OCI-LY1 (cell line): ENCODE measurements around the gene CDC23.

Experiments used
- H2AFZ ChIP-seq: fragments of 200-600 bp; sonication (generic), shearing (Covaris generic); 2 replicates; pipeline ENCODE4 v1.6.0; 2014; ENCODE audit warnings: antibody characterized with exemption, mild to moderate bottlenecking, low read length
- H3F3A ChIP-seq: fragments of 200-600 bp; sonication (generic), shearing (Covaris generic); 2 replicates; pipeline ENCODE4 v1.6.0; 2014; ENCODE audit warnings: mild to moderate bottlenecking, antibody characterized with exemption, low read length, moderate library complexity; ENCODE audit not compliant: insufficient read depth
- H3K27ac ChIP-seq: fragments of 200-600 bp; sonication (generic); 2 replicates; pipeline ENCODE4 v1.5.1; 2014; ENCODE audit warnings: low read length, mixed run types, mild to moderate bottlenecking, low read depth; ENCODE audit not compliant: poor library complexity, severe bottlenecking
- H3K27me3 ChIP-seq: fragments of 200-600 bp; sonication (generic); 2 replicates; pipeline ENCODE4 v1.6.0; 2014; ENCODE audit warnings: antibody characterized with exemption, mild to moderate bottlenecking, low read length, moderate library complexity; ENCODE audit not compliant: insufficient read depth
- H3K36me3 ChIP-seq: fragments of 200-600 bp; sonication (generic); 2 replicates; pipeline ENCODE4 v1.6.1; 2014; ENCODE audit warnings: mild to moderate bottlenecking, antibody characterized with exemption, low read length, moderate library complexity, mixed read lengths; ENCODE audit not compliant: insufficient read depth
- H3K4me1 ChIP-seq: fragments of 200-600 bp; sonication (generic); 2 replicates; pipeline ENCODE4 v1.5.1; 2014; ENCODE audit warnings: mild to moderate bottlenecking, low read length, moderate library complexity; ENCODE audit not compliant: insufficient read depth, severe bottlenecking
- H3K4me2 ChIP-seq: fragments of 200-600 bp; sonication (generic), shearing (Covaris generic); 2 replicates; pipeline ENCODE4 v1.6.1; 2014; ENCODE audit warnings: low read length
- H3K4me3 ChIP-seq: fragments of 200-600 bp; sonication (generic); 2 replicates; pipeline ENCODE4 v1.5.1; 2014; ENCODE audit warnings: low read length, low read depth, mild to moderate bottlenecking, mixed read lengths; ENCODE audit not compliant: poor library complexity, severe bottlenecking
- H3K79me2 ChIP-seq: fragments of 200-600 bp; shearing (Covaris generic); 2 replicates; pipeline ENCODE4 v1.6.1; 2016; ENCODE audit warnings: mixed run types, low read length, mixed read lengths; ENCODE audit not compliant: insufficient read depth
- H3K9ac ChIP-seq: fragments of 200-600 bp; sonication (generic), shearing (Covaris generic); 2 replicates; pipeline ENCODE4 v1.6.1; 2014; ENCODE audit warnings: mild to moderate bottlenecking, low read length, mixed read lengths
- H3K9me2 ChIP-seq: fragments of 200-600 bp; sonication (generic), shearing (Covaris generic); 2 replicates; pipeline ENCODE4 v1.6.1; 2014; ENCODE audit warnings: low read depth, mild to moderate bottlenecking, low read length, mixed read lengths
- H3K9me3 ChIP-seq: fragments of 200-600 bp; shearing (Covaris generic); 2 replicates; pipeline ENCODE4 v1.6.1; 2014; ENCODE audit warnings: low read length, mixed read lengths
- H4K20me1 ChIP-seq: fragments of 200-600 bp; sonication (generic), shearing (Covaris generic); 2 replicates; pipeline ENCODE4 v1.6.0; 2016; ENCODE audit warnings: mild to moderate bottlenecking, low read length; ENCODE audit not compliant: insufficient read depth
- CTCF ChIP-seq: fragments of 200-600 bp; sonication (generic), shearing (Covaris generic); IDR thresholded peaks from 2 replicates; pipeline ENCODE4 v1.5.1; 2017; ENCODE audit warnings: mild to moderate bottlenecking, antibody characterized with exemption, low read length, moderate library complexity, mixed read lengths
- EZH2 ChIP-seq: fragments of 200-600 bp; sonication (generic), shearing (Covaris generic); IDR thresholded peaks from 2 replicates; pipeline ENCODE4 v1.8.0; 2017; ENCODE audit warnings: borderline replicate concordance, mixed run types, mild to moderate bottlenecking, antibody characterized with exemption, low read length, moderate library complexity, mixed read lengths

CDC23 gene

GRCh38 chr5:138138949-138139780, 74.0 kb downstream of the CDC23 start, which contains the start of gene NME5:
Gene NME5, minus strand, starts transcription at chr5:138139428. Its CDS starts 648 bp downstream, at chr5:138138780.
- H3K4me1 ChIP-seq: peaks cover 10% of the 10 kb centered on the region
- no peaks in the 10 kb centered on the region for H3F3A ChIP-seq
- no peaks in the 10 kb centered on the region for H3K9me2 ChIP-seq
- H2AFZ ChIP-seq: no peak within 1 kb of the TSS
- H3K9ac ChIP-seq: no peak within 1 kb of the TSS
- no peak within 1 kb of the TSS for H3K27ac ChIP-seq
- H3K4me2 ChIP-seq: peak within 1 kb of the TSS; percentile 58
- H4K20me1 ChIP-seq: no peaks in the 10 kb centered on the region
- H3K4me3 ChIP-seq: peak within 1 kb of the TSS; percentile 37
- TF ChIP-seq EZH2: no peak
- no peak for TF ChIP-seq CTCF
- no peaks in the 10 kb centered on the region for H3K36me3 ChIP-seq
- no peaks in the 10 kb centered on the region for H3K9me3 ChIP-seq
- no peaks in the 10 kb centered on the region for H3K27me3 ChIP-seq
- H3K79me2 ChIP-seq: no peaks in the 10 kb centered on the region
